Gastrocnemius medialis (tissue), 4 donors: Measurements from ENCODE around the gene CARNS1. TPM values are rescaled to one million over a fixed set of nuclear protein-coding genes. Genes with fewer than 3 reads are reported as not detected.

ENCODE experiments used
- ATAC-seq, 2 donors: fragments of 150-250 bp; one replicate each; pipeline ENCODE4 v1.9.1; 2016
- DNase-seq, 2 donors: peaks; one replicate each; pipeline ENCODE4 v3.0.0-alpha.2; 2019
- H3K27ac ChIP-seq, 4 donors: fragments of 200-600 bp; sonication (generic); 1 replicate in 1 of 4; 2 replicates in 3 of 4; pipeline ENCODE4 v1.5.1; 2016 to 2018; ENCODE audit warnings: mild to moderate bottlenecking in 2 of 4, moderate library complexity in 1 of 4
- H3K27me3 ChIP-seq, 3 donors: fragments of 200-600 bp; sonication (generic) in 2 of 3; 1 replicate in 1 of 3; 2 replicates in 2 of 3; pipeline versions ENCODE4 v1.5.1 to v1.6.0; 2016 to 2019; ENCODE audit warnings: mild to moderate bottlenecking in 1 of 3, moderate library complexity in 1 of 3
- H3K36me3 ChIP-seq, 2 donors: fragments of 200-600 bp; sonication (generic) in 1 of 2; one replicate each; pipeline ENCODE4 v1.5.1; 2017 to 2018
- H3K4me1 ChIP-seq, 2 donors: fragments of 200-600 bp; sonication (generic) in 1 of 2; one replicate each; pipeline ENCODE4 v1.5.1; 2016 to 2017; ENCODE audit warnings: mild to moderate bottlenecking in 2 of 2
- H3K4me3 ChIP-seq, 4 donors: fragments of 200-600 bp; sonication (generic) in 3 of 4; 1 replicate in 1 of 4; 2 replicates in 3 of 4; pipeline ENCODE4 v1.5.1; 2016 to 2019; ENCODE audit warnings: mild to moderate bottlenecking in 2 of 4
- H3K9me3 ChIP-seq, 3 donors: fragments of 200-600 bp; sonication (generic) in 2 of 3; 1 replicate in 1 of 3; 2 replicates in 2 of 3; pipeline ENCODE4 v1.5.1; 2016 to 2019
- POLR2A ChIP-seq, 2 donors: fragments of 450-650 bp; IDR thresholded peaks; one replicate each; pipeline ENCODE4 v1.6.1; 2017; ENCODE audit warnings: antibody characterized with exemption in 2 of 2, mild to moderate bottlenecking in 2 of 2, moderate library complexity in 2 of 2
- in situ Hi-C, 4 donors: fragments of 200-750 bp; cut with MboI; loops; one replicate each; pipeline versions ENCODE4 v1.15.0 to v1.8.0; 2017; ENCODE audit warnings: low sequenced_read_pairs in 4 of 4
- intact Hi-C: fragments of 100-400 bp; cut with DNase I; formaldehyde crosslinking; loops from one replicate; pipeline ENCODE4 v1.15.1; 2023; ENCODE audit warnings: low total_unique reads
- total RNA-seq, 4 donors: library from RNA; depleted of rRNA; stranded (reverse); fragments of >200 nt; gene quantifications; one replicate each; pipeline versions ENCODE4 v1.1.0 to v1.2.3, GENCODE V29; 2016
- TF ChIP-seq, protein P1 (sequence below), 5 experiments: fragments of 450-650 bp in 3 of 5; fragments of 200-600 bp in 2 of 5; sonication (generic) in 2 of 5; IDR thresholded peaks in 4 of 5; conservative IDR thresholded peaks in 1 of 5; 1 replicate in 4 of 5; 2 replicates in 1 of 5; pipeline ENCODE4 v1.5.1; 2016 to 2019; ENCODE audit warnings: antibody characterized with exemption in 5 of 5, mild to moderate bottlenecking in 3 of 5, moderate library complexity in 3 of 5

The CARNS1 gene
- total RNA-seq, 4 donors from 2014 or later, result 2.5 to 11.0 (median 4.9) TPM

DNA sequence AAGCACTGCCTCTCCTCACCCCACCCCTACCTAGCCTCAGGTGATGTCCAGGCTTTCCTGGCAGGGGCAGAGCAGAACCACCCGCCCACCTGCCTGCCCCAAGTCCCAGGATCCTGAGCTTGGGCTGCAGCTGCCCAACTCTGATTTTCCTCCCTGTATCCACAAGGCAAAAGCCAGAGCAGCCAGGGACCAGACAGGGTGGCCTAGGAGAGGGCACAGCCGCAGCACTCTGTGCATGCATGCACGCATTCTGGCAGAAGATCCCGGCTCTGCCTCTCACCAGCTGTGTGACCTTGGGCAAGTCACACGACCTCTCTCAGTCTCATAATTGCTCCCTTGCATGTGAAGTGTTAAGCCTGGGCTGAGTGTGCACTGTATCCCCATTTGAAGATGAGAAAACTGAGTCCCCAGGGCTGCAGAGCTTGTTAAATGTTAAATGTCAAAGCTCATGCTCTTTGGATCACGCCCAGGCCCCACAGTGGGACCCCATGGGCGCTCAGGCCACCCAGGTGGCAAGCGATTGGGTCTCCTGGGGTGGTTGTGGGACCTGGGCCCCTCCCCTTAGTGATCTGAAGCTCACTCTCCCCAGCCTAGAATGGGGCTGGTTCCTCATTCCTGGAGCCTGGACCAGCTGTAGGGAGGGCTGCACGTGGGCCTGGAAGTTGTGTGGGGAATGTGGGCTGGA is 2.8 kb upstream of the CARNS1 start:
- TF ChIP-seq, protein P1, sequence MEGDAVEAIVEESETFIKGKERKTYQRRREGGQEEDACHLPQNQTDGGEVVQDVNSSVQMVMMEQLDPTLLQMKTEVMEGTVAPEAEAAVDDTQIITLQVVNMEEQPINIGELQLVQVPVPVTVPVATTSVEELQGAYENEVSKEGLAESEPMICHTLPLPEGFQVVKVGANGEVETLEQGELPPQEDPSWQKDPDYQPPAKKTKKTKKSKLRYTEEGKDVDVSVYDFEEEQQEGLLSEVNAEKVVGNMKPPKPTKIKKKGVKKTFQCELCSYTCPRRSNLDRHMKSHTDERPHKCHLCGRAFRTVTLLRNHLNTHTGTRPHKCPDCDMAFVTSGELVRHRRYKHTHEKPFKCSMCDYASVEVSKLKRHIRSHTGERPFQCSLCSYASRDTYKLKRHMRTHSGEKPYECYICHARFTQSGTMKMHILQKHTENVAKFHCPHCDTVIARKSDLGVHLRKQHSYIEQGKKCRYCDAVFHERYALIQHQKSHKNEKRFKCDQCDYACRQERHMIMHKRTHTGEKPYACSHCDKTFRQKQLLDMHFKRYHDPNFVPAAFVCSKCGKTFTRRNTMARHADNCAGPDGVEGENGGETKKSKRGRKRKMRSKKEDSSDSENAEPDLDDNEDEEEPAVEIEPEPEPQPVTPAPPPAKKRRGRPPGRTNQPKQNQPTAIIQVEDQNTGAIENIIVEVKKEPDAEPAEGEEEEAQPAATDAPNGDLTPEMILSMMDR (IDR thresholded peaks at IDR 0.05 in 4 of 5, conservative IDR thresholded peaks at IDR 0.05 in 1 of 5), result no peak
- no peak for TF ChIP-seq POLR2A (IDR thresholded peaks at IDR 0.05)
- no peaks in the 10 kb centered on the region for H3K36me3 ChIP-seq
- in situ Hi-C loops, result no loop called here
- intact Hi-C loops, result no loop called here
- H3K27ac ChIP-seq, result no peak overlapping the region
- H3K4me3 ChIP-seq, result no peak overlapping the region
- H3K4me1 ChIP-seq, result peaks cover 18 to 25% of the 10 kb centered on the region in 2 donors
- DNase-seq (no peak), ATAC-seq (no peak)
- no peaks in the 10 kb centered on the region for H3K9me3 ChIP-seq
- H3K27me3 ChIP-seq, result peaks cover 17 to 31% (median 25%) of the 10 kb centered on the region in 3 donors

DNA sequence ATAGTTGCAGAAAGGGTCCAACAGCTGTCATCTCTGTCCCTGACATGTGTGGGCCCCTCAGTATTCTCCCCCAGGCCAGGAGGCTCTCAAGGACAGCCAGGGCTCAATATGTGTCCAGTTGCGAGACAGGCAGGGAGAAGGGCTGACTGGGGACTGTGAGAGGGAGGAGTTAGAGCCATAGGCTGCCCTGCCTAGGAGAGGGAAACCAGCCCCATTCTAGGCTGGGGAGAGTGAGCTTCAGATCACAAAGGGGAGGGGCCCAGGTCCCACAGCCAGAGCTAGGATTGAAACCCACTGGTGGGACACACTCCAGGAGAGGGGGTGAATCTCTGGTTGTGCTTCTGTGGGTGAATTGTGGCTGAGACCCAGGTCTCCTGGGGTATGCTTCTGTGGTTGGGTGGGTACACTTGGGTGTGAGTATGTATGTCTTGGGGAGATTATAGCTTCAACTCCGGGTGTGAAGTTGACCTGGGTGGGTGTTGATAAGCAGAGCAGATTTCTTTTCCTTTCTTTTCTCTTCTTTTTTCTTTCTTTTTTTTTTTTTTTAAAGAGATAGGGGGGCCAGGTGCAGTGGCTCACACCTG is 2.1 kb upstream of the CARNS1 start:
- ATAC-seq, result no peak

DNA sequence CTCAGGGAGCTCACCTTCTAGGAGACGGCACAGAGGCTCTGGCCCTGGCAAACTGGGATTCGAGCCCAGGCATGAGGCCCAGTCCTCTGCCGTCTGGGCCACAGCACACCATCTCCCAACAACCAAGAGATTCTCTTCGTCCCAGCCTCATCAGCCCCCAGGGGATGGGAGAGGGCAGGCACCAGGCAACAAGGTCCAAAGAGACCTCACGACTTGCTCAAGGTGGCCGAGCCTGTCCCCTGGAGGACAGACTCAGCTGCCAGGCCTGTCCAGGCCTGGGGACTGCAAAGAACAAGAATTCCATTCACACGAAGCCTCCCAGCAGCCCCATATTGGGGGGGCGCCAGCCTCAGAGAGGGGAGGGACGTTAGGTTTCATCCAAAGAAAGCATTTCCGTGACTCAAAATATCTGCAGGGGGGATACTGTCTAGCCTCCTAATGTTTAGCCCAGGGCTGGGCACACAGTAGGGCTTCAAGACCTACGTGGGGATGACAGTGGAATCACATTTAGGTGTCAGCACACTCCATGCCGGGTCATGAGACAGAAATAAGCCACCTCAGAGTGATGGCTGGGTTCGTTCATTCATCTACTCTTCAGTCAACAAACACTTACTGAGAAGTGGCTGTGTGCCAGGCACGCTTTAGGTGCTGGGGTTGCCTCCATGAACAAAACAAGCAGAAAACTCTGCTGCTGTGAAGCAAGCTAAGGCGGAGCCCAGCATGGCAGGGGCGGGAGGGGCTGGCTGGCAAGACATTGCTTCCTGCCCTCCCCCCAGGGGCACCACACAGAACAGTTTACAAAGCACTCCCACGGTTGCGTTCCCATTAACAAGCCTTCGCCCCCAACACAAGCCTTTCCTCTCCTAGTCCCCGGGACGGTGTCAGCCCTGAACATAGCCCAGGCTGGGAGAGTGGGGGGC is 1.2 kb downstream of the CARNS1 start:
- H3K4me3 ChIP-seq, result no peak overlapping the region
- TF ChIP-seq, protein P1 (IDR thresholded peaks at IDR 0.05 in 4 of 5, conservative IDR thresholded peaks at IDR 0.05 in 1 of 5), result no peak
- TF ChIP-seq POLR2A (IDR thresholded peaks at IDR 0.05), result no peak

More for the DNA sequence above, 2.1 kb upstream of the CARNS1 start:
- Histone ChIP-seq H3K36me3 (no peaks in the 10 kb centered on the region), H3K4me3 (no peak overlapping the region), H3K4me1 (peaks cover 24 to 32% of the 10 kb centered on the region in 2 donors), H3K27me3 (peaks cover 17 to 25% (median 22%) of the 10 kb centered on the region in 3 donors), H3K27ac (no peak overlapping the region), H3K9me3 (no peaks in the 10 kb centered on the region)
- in situ Hi-C loops, result no loop called here
- TF ChIP-seq POLR2A (IDR thresholded peaks at IDR 0.05), result no peak
- TF ChIP-seq, protein P1 (IDR thresholded peaks at IDR 0.05 in 4 of 5, conservative IDR thresholded peaks at IDR 0.05 in 1 of 5), result no peak
- DNase-seq, result no peak
- intact Hi-C loops, result no loop called here

DNA sequence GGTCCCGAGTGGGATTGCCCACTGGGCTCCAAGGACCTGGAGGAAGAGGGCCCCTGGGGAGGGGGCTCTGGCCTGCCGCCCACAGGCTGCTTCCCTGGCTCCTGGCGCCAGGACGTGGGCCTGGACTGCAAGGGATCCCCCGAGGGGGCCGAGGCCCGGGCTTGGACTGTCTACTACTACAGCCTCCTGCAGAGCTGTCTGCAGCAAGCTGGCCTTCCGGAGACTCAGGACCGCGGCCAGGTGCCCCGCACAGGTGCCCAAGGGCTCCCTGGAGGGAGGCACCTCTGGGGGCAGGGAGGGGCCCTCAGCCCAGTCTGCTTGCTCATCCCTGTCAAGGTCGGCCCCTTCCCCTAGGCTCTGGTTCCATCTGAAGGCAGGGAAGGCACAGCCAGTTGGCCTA is 1.9 kb downstream of the CARNS1 start:
- Histone ChIP-seq H3K9me3 (no peaks in the 10 kb centered on the region), H3K4me3 (no peak overlapping the region), H3K4me1 (peaks cover 46 to 57% of the 10 kb centered on the region in 2 donors), H3K36me3 (no peaks in the 10 kb centered on the region), H3K27me3 (no peaks in the 10 kb centered on the region), H3K27ac (peak overlapping the region; percentile 78 to 97 (median 87))
- DNase-seq (no peak), ATAC-seq (no peak)
- TF ChIP-seq, protein P1 (IDR thresholded peaks at IDR 0.05 in 4 of 5, conservative IDR thresholded peaks at IDR 0.05 in 1 of 5), result no peak
- no peak for TF ChIP-seq POLR2A (IDR thresholded peaks at IDR 0.05)
- intact Hi-C loops (no loop called here), in situ Hi-C loops (no loop called here)

More for the DNA sequence above, 1.2 kb downstream of the CARNS1 start:
- Histone ChIP-seq H3K36me3 (no peaks in the 10 kb centered on the region), H3K4me1 (peaks cover 46 to 57% of the 10 kb centered on the region in 2 donors), H3K27me3 (no peaks in the 10 kb centered on the region), H3K9me3 (no peaks in the 10 kb centered on the region), H3K27ac (peak overlapping the region; percentile 78 to 97 (median 87))
- DNase-seq (no peak), ATAC-seq (no peak)
- intact Hi-C loops (no loop called here), in situ Hi-C loops (no loop called here)
